Activated naive CD8-positive, alpha-beta T cell treated with anti-CD3 and anti-CD28 coated beads for 36 hours (primary cell): Measurements from ENCODE around the gene CEMIP. TPM values are rescaled to one million over a fixed set of nuclear protein-coding genes. Genes with fewer than 3 reads are reported as not detected.

Source experiments
- DNase-seq: peaks from one replicate; pipeline ENCODE4 v3.0.0; 2021
- H3K27ac Mint-ChIP-seq: one replicate; pipeline ENCODE4 v1.8.0; 2022; ENCODE audit warnings: mild to moderate bottlenecking, moderate library complexity, mixed read lengths
- H3K27me3 Mint-ChIP-seq: one replicate; pipeline ENCODE4 v1.8.0; 2022; ENCODE audit warnings: mild to moderate bottlenecking, mixed read lengths
- H3K36me3 Mint-ChIP-seq: one replicate; pipeline ENCODE4 v1.8.0; 2021; ENCODE audit warnings: mild to moderate bottlenecking, mixed read lengths
- H3K4me1 Mint-ChIP-seq: one replicate; pipeline ENCODE4 v1.8.0; 2021; ENCODE audit warnings: mixed read lengths
- H3K4me3 Mint-ChIP-seq: one replicate; pipeline ENCODE4 v1.8.0; 2022; ENCODE audit warnings: mild to moderate bottlenecking, moderate library complexity, mixed read lengths
- H3K9me3 Mint-ChIP-seq: one replicate; pipeline ENCODE4 v1.8.0; 2022; ENCODE audit warnings: mixed read lengths
- total RNA-seq, 2 experiments: library from RNA; stranded (reverse); gene quantifications; one replicate each; pipeline ENCODE4 v1.2.3, GENCODE V29; 2021

The CEMIP gene
- total RNA-seq, 2 experiments from 2014 or later: not detected

- no peak overlapping the region for H3K4me3 Mint-ChIP-seq
Observed at GRCh38 chr15:80915472-80915871, 136.3 kb downstream of the CEMIP start.

GRCh38 chr15:80916056-80916455, 136.9 kb downstream of the CEMIP start:
- H3K4me3 Mint-ChIP-seq: no peak overlapping the region
- H3K4me1 Mint-ChIP-seq: peaks cover 14% of the 10 kb centered on the region
- H3K27me3 Mint-ChIP-seq: no peaks in the 10 kb centered on the region
- no peaks in the 10 kb centered on the region for H3K9me3 Mint-ChIP-seq
- no peaks in the 10 kb centered on the region for H3K36me3 Mint-ChIP-seq
- DNase-seq: no peak
- H3K27ac Mint-ChIP-seq: no peak overlapping the region

More at GRCh38 chr15:80915472-80915871, 136.3 kb downstream of the CEMIP start:
- Mint-ChIP-seq H3K36me3 (peaks cover 2% of the 10 kb centered on the region), H3K4me1 (peaks cover 9% of the 10 kb centered on the region), H3K27ac (no peak overlapping the region), H3K27me3 (no peaks in the 10 kb centered on the region), H3K9me3 (no peaks in the 10 kb centered on the region)
- DNase-seq: no peak

GRCh38 chr15:80918196-80918783, 139.1 kb downstream of the CEMIP start:
- H3K4me3 Mint-ChIP-seq: no peak overlapping the region
- no peaks in the 10 kb centered on the region for H3K9me3 Mint-ChIP-seq
- H3K27me3 Mint-ChIP-seq: no peaks in the 10 kb centered on the region
- no peak overlapping the region for H3K27ac Mint-ChIP-seq
- peaks cover 6% of the 10 kb centered on the region for H3K36me3 Mint-ChIP-seq
- H3K4me1 Mint-ChIP-seq: peaks cover 14% of the 10 kb centered on the region
- no peak for DNase-seq

- no peak overlapping the region for H3K27ac Mint-ChIP-seq
- H3K4me3 Mint-ChIP-seq: no peak overlapping the region
- H3K4me1 Mint-ChIP-seq: peaks cover 14% of the 10 kb centered on the region
- H3K9me3 Mint-ChIP-seq: no peaks in the 10 kb centered on the region
- DNase-seq: peak; percentile 45
- peaks cover 6% of the 10 kb centered on the region for H3K36me3 Mint-ChIP-seq
- H3K27me3 Mint-ChIP-seq: no peaks in the 10 kb centered on the region
Observed at GRCh38 chr15:80920271-80920699, 141.1 kb downstream of the CEMIP start.

- Mint-ChIP-seq H3K27ac (no peak overlapping the region), H3K9me3 (no peaks in the 10 kb centered on the region), H3K4me1 (peaks cover 14% of the 10 kb centered on the region), H3K36me3 (peaks cover 6% of the 10 kb centered on the region), H3K4me3 (no peak overlapping the region), H3K27me3 (no peaks in the 10 kb centered on the region)
- DNase-seq: no peak
Observed at GRCh38 chr15:80921736-80922410, 142.7 kb downstream of the CEMIP start.

- no peaks in the 10 kb centered on the region for H3K27me3 Mint-ChIP-seq
- DNase-seq: no peak
- H3K4me1 Mint-ChIP-seq: peaks cover 14% of the 10 kb centered on the region
- H3K4me3 Mint-ChIP-seq: no peak overlapping the region
- peaks cover 7% of the 10 kb centered on the region for H3K36me3 Mint-ChIP-seq
- H3K9me3 Mint-ChIP-seq: no peaks in the 10 kb centered on the region
- H3K27ac Mint-ChIP-seq: no peak overlapping the region
Observed at GRCh38 chr15:80923668-80924067, 144.5 kb downstream of the CEMIP start.

- peaks cover 14% of the 10 kb centered on the region for H3K4me1 Mint-ChIP-seq
- no peak overlapping the region for H3K4me3 Mint-ChIP-seq
- peaks cover 7% of the 10 kb centered on the region for H3K36me3 Mint-ChIP-seq
- no peak overlapping the region for H3K27ac Mint-ChIP-seq
- no peaks in the 10 kb centered on the region for H3K27me3 Mint-ChIP-seq
- DNase-seq: no peak
- no peaks in the 10 kb centered on the region for H3K9me3 Mint-ChIP-seq
Observed at GRCh38 chr15:80924278-80924677, 145.1 kb downstream of the CEMIP start.

GRCh38 chr15:80925597-80926059, 146.5 kb downstream of the CEMIP start:
- H3K4me3 Mint-ChIP-seq: no peak overlapping the region
- H3K27me3 Mint-ChIP-seq: no peaks in the 10 kb centered on the region
- DNase-seq: no peak
- H3K9me3 Mint-ChIP-seq: no peaks in the 10 kb centered on the region
- H3K36me3 Mint-ChIP-seq: peaks cover 11% of the 10 kb centered on the region
- H3K27ac Mint-ChIP-seq: no peak overlapping the region
- peaks cover 4% of the 10 kb centered on the region for H3K4me1 Mint-ChIP-seq

GRCh38 chr15:80926126-80926525, 147.0 kb downstream of the CEMIP start:
- no peak for DNase-seq
- Mint-ChIP-seq H3K4me3 (no peak overlapping the region), H3K27me3 (no peaks in the 10 kb centered on the region), H3K27ac (no peak overlapping the region), H3K9me3 (no peaks in the 10 kb centered on the region), H3K4me1 (no peaks in the 10 kb centered on the region), H3K36me3 (peaks cover 11% of the 10 kb centered on the region)

- Mint-ChIP-seq H3K4me3 (no peak overlapping the region), H3K36me3 (peaks cover 5% of the 10 kb centered on the region), H3K4me1 (no peaks in the 10 kb centered on the region), H3K9me3 (no peaks in the 10 kb centered on the region), H3K27me3 (no peaks in the 10 kb centered on the region), H3K27ac (no peak overlapping the region)
- DNase-seq: no peak
Observed at GRCh38 chr15:80929225-80929624, 150.1 kb downstream of the CEMIP start.

- H3K4me3 Mint-ChIP-seq: no peak overlapping the region
- H3K9me3 Mint-ChIP-seq: no peaks in the 10 kb centered on the region
- peaks cover 2% of the 10 kb centered on the region for H3K4me1 Mint-ChIP-seq
- no peak for DNase-seq
- no peaks in the 10 kb centered on the region for H3K27me3 Mint-ChIP-seq
- peaks cover 5% of the 10 kb centered on the region for H3K36me3 Mint-ChIP-seq
- no peak overlapping the region for H3K27ac Mint-ChIP-seq
Observed at GRCh38 chr15:80929689-80930088, 150.5 kb downstream of the CEMIP start.

- no peak for DNase-seq
- peaks cover 5% of the 10 kb centered on the region for H3K4me1 Mint-ChIP-seq
- H3K27ac Mint-ChIP-seq: no peak overlapping the region
- peaks cover 8% of the 10 kb centered on the region for H3K36me3 Mint-ChIP-seq
- H3K9me3 Mint-ChIP-seq: no peaks in the 10 kb centered on the region
- H3K4me3 Mint-ChIP-seq: no peak overlapping the region
- no peaks in the 10 kb centered on the region for H3K27me3 Mint-ChIP-seq
Observed at GRCh38 chr15:80931191-80931590, 152.0 kb downstream of the CEMIP start.

- no peaks in the 10 kb centered on the region for H3K27me3 Mint-ChIP-seq
- peaks cover 5% of the 10 kb centered on the region for H3K4me1 Mint-ChIP-seq
- H3K4me3 Mint-ChIP-seq: no peak overlapping the region
- H3K9me3 Mint-ChIP-seq: no peaks in the 10 kb centered on the region
- no peak for DNase-seq
- H3K27ac Mint-ChIP-seq: no peak overlapping the region
- peaks cover 9% of the 10 kb centered on the region for H3K36me3 Mint-ChIP-seq
Observed at GRCh38 chr15:80931721-80932512, 152.7 kb downstream of the CEMIP start.

- no peak overlapping the region for H3K27ac Mint-ChIP-seq
- H3K9me3 Mint-ChIP-seq: no peaks in the 10 kb centered on the region
- H3K27me3 Mint-ChIP-seq: no peaks in the 10 kb centered on the region
Observed at GRCh38 chr15:80932513-80932815, 153.3 kb downstream of the CEMIP start.

GRCh38 chr15:80932989-80933388, 153.8 kb downstream of the CEMIP start:
- H3K9me3 Mint-ChIP-seq: no peaks in the 10 kb centered on the region
- peaks cover 8% of the 10 kb centered on the region for H3K36me3 Mint-ChIP-seq
- H3K4me1 Mint-ChIP-seq: peaks cover 5% of the 10 kb centered on the region
- no peaks in the 10 kb centered on the region for H3K27me3 Mint-ChIP-seq
- H3K27ac Mint-ChIP-seq: no peak overlapping the region
- no peak overlapping the region for H3K4me3 Mint-ChIP-seq
- no peak for DNase-seq

More at GRCh38 chr15:80932513-80932815, 153.3 kb downstream of the CEMIP start:
- Mint-ChIP-seq H3K4me1 (peaks cover 5% of the 10 kb centered on the region), H3K36me3 (peaks cover 9% of the 10 kb centered on the region), H3K4me3 (no peak overlapping the region)
- DNase-seq: no peak
